ENCODE results near the gene PORCN.

- TF ChIP-seq CTCF (optimal IDR thresholded peaks at IDR 0.05 in 1 of 3, IDR thresholded peaks at IDR 0.05 in 1 of 3, conservative IDR thresholded peaks at IDR 0.05 in 1 of 3; ENCODE audit: extremely low read depth in 1 of 3, insufficient read depth in 2 of 3, low read length in 3 of 3), result no peak
- no peak for TF ChIP-seq EZH2 (IDR thresholded peaks at IDR 0.05; ENCODE audit: low read length)
Observed at GRCh38 chrX:48491809-48492208, 17.0 kb upstream of the PORCN start.

Measured in keratinocyte (primary cell).